GM12892 (cell line): ENCODE measurements around the gene CLUH.

ENCODE experiments used
- POLR2A ChIP-seq: IDR thresholded peaks from 2 replicates; pipeline ENCODE4 v1.6.1; 2011; ENCODE audit warnings: low read depth, low read length, control low read depth
- POLR2AphosphoS5 ChIP-seq: IDR thresholded peaks from 2 replicates; pipeline ENCODE4 v1.6.1; 2011; ENCODE audit warnings: low read depth, low read length, control low read depth

DNA sequence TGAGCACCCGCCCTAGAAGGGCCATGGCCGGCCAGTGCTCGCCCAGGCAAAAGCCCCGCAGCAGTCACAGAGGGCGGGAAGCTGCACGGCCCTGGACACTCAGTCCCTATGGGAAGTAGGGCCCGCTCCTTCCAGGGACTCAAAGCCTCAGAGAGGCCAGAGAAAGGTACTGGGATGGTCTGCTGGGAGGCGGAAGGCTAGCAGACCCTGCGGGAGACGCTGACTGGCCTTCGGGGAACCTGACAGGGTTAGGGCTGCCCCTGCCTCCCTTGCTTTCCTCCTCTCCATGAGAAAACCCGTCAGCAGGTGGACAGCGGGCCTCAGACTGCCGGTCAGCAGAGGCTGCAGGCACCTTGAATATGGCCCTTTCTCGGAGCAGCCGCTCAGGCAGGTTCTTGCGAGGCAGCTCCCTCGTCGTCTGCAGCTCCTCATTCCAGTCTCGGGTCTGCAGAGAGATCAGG is 11.5 kb downstream of the CLUH start:
- TF ChIP-seq POLR2A (no peak; the same call in 1 of the 2 replicates), POLR2AphosphoS5 (0 out of 2 replicates have a peak, but pooled peaks have one; percentile 13)
